HG03520 (cell line): ENCODE results near the gene RRP15.

Experiments
- ATAC-seq: cut with Tn5 transposase; IDR thresholded peaks from one replicate; pipeline ENCODE4 v1.9.1; 2021; ENCODE audit warnings: mild to moderate bottlenecking, moderate library complexity; ENCODE audit not compliant: unreplicated experiment

Gene RRP15

GRCh38 chr1:218284917-218285635 lies at the start of gene RRP15:
RRP15 (plus strand) TSS chr1:218285293; CDS start chr1:218285317, 24 bp downstream.
- ATAC-seq, result peak; percentile 99

GRCh38 chr1:218242171-218242570 lies 42.9 kb upstream of the RRP15 start:
- no peak for ATAC-seq

GRCh38 chr1:218247339-218247738 lies 37.8 kb upstream of the RRP15 start:
- ATAC-seq, result no peak

- ATAC-seq, result no peak
These were observed 35.6 kb upstream of the RRP15 start for GRCh38 chr1:218249338-218250140.

GRCh38 chr1:218250492-218250891 lies 34.6 kb upstream of the RRP15 start:
- ATAC-seq, result no peak

GRCh38 chr1:218254296-218254946 lies 30.7 kb upstream of the RRP15 start:
- no peak for ATAC-seq

GRCh38 chr1:218255090-218255489 lies 30.0 kb upstream of the RRP15 start:
- ATAC-seq, result no peak

GRCh38 chr1:218257371-218257770 lies 27.7 kb upstream of the RRP15 start:
- ATAC-seq, result no peak

- no peak for ATAC-seq
These were observed 27.1 kb upstream of the RRP15 start for GRCh38 chr1:218257971-218258370.

GRCh38 chr1:218259339-218259738 lies 25.8 kb upstream of the RRP15 start:
- no peak for ATAC-seq

GRCh38 chr1:218259800-218260199 lies 25.3 kb upstream of the RRP15 start:
- peak; percentile 67 for ATAC-seq

GRCh38 chr1:218262259-218262658 lies 22.8 kb upstream of the RRP15 start:
- no peak for ATAC-seq

- ATAC-seq, result no peak
These were observed 18.7 kb upstream of the RRP15 start for GRCh38 chr1:218266356-218266755.

GRCh38 chr1:218272366-218272765 lies 12.7 kb upstream of the RRP15 start:
- no peak for ATAC-seq

GRCh38 chr1:218273762-218274479 lies 11.2 kb upstream of the RRP15 start:
- no peak for ATAC-seq

GRCh38 chr1:218274511-218274910 lies 10.6 kb upstream of the RRP15 start:
- no peak for ATAC-seq

GRCh38 chr1:218275823-218276222 lies 9.3 kb upstream of the RRP15 start:
- ATAC-seq, result no peak

GRCh38 chr1:218281285-218281684 lies 3.8 kb upstream of the RRP15 start:
- ATAC-seq, result no peak

GRCh38 chr1:218284377-218284916 lies 646 bp upstream of the RRP15 start:
- ATAC-seq, result peak; percentile 20

GRCh38 chr1:218292515-218292914 lies 7.4 kb downstream of the RRP15 start:
- ATAC-seq, result no peak

GRCh38 chr1:218294546-218294945 lies 9.5 kb downstream of the RRP15 start:
- ATAC-seq, result no peak
